ENCODE measurements around the gene XYLT2. TPM values are rescaled to one million over a fixed set of nuclear protein-coding genes. Genes with fewer than 3 reads are reported as not detected.

Gene XYLT2
- 18.5 and 26.9 TPM in 2 replicates for total RNA-seq

DNA sequence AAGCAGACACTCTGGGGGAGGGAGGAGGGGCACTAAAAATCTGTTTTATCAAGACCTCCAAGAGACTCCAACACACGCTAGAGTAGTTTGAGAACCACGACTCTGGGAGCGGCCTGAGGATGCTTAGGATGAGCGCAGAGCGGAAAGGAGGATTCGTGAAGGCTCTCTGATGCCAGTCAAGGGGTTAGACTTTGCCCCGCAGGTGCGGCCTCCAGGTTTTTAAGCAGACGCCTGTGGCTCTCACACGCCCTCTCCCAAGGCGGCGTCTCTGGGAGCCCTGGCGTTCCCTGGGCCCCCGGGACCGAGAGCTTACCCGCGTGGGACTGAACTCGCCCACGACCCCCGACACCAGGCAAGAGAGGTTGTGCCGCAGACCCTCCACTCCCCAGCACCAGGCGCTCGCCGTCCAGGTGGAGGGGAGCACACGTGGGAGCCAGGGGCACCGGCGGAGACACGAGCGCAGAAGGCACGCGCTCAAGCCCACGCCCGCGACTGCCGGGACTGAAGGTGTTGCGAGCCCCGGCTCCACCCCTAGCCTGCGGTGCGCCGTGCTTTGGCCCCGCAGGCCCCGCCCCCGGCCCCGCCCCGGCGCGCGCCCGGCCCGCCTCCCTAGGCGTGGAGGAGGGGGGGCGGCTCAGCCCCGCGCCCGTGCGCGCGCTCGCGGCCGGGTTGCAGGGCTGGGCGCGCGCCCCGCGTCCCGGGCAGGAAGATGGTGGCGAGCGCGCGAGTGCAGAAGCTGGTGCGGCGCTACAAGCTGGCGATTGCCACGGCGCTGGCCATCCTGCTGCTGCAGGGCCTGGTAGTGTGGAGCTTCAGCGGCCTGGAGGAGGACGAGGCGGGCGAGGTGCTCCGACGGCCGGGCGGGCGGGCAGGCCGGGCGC lies at the start of gene XYLT2:
XYLT2 (plus strand) TSS at position 695 of the 881 bp plus-strand sequence; CDS start at position 710, 15 bp downstream.

DNA sequence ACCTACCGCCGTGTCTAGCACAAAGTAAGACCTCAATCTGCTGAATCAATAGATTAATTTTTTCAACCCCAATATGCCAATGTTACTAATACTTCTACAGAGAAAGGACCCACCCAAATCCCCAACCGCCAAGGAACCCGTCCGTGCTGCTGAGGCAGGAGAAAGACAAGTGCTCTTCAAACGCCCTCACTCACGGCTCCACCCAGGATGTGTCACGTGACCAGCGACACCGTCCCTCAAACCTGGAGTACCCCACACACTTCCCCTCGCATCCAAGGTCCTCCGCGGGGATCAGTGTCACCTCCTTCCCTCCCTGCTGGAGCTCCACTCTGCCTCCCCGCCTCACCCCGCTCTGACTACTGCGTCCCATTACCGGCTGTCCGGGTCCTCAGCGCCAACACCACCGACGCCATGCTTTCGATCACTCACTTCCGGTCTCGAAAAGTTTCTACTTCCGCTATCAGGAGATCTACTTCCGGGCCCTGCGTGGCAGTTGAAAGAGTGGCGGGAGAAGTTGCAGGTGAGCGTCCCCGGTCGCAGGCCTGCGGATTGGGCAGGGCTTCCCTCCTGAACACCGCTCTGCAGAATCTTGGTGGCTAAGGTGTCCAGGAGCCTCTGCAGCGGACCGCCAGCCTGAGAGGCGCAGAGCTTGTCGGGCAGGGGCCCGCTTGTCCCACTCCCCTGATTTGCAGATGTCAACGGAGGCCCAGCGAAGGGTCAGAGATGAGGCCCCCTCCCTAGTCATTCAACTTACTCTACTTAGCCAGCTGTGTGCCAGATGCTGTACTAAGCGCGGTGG lies 27.0 kb downstream of the XYLT2 start, which contains the start of the genes EME1 and MRPL27:
EME1 (plus strand) TSS at position 472 of the 799 bp plus-strand sequence. CDS start 1,980 bp downstream, outside the sequence.
MRPL27 (minus strand) TSS at position 427 of the 799 bp plus-strand sequence; CDS start at position 413, 14 bp downstream.

DNA sequence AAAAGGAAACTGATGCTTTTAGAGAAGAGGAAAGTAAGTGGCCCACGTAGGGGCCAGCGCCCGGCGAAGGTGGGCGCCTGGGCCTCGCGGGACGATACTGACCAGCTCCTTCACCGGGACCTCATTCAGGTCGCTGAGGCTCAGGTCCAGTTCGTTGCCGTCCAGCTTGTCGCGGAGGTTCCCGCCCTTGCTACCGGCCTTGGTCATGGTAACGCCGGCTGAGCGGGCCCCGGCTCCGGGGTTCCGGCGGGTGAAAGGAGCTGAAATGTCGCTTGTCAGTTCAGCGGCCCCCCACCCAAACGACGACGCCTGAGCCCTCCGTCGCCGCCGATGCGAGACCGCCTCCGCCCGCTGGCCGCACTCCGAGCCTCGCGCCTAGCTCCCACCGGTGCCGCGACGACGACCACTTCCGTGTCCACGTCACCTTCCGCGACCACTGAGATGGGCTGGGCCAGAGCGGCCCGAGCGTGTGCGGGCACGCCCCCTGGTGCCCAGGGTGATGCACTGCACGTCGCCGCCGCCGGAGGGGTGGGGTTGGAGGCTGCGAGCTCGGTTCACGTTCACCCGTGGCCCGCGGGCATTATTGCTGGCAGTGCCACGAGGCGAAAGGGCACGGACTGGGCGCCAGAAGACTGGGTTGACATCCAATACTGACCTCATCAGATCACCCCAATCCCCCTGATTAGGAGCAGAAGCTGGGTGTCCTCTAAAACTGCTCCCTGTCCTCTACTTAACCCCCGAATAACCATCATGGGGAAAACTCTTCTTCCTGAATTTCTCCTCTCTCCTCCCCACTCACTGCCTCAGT lies 51.4 kb downstream of the XYLT2 start, which contains the start of gene LRRC59:
LRRC59 (minus strand) TSS at position 413 of the 808 bp plus-strand sequence; CDS start at position 207, 206 bp downstream.

Other genes starting within 250 kb of the XYLT2 start
- gene SAMD14, start 216.0 kb upstream of the XYLT2 start, total RNA-seq, result 2.9 and 14.1 TPM in 2 replicates
- gene PPP1R9B, start 195.4 kb upstream of the XYLT2 start, total RNA-seq, result 23.8 and 31.8 TPM in 2 replicates
- not detected in 2 replicates for gene SGCA, start 180.1 kb upstream of the XYLT2 start, total RNA-seq
- 7.6 and 45.2 TPM in 2 replicates for gene COL1A1, start 144.5 kb upstream of the XYLT2 start, total RNA-seq
- gene TMEM92, start 71.7 kb upstream of the XYLT2 start, total RNA-seq, result under 0.01 TPM in 1 of 2 replicates, not detected in the other
- gene MRPL27, start 27.1 kb downstream of the XYLT2 start, total RNA-seq, result 46.3 and 48.2 TPM in 2 replicates
- gene EME1, start 27.1 kb downstream of the XYLT2 start, total RNA-seq, result 2.9 and 3.9 TPM in 2 replicates
- gene LRRC59, start 51.4 kb downstream of the XYLT2 start, total RNA-seq, result 107 and 162 TPM in 2 replicates
- gene ACSF2, start 80.1 kb downstream of the XYLT2 start, total RNA-seq, result 11.7 and 15.7 TPM in 2 replicates
- gene CHAD, start 122.8 kb downstream of the XYLT2 start, total RNA-seq, result not detected in 2 replicates
- gene RSAD1, start 132.7 kb downstream of the XYLT2 start, total RNA-seq, result 8.9 and 24.0 TPM in 2 replicates
- gene MYCBPAP, start 162.3 kb downstream of the XYLT2 start, total RNA-seq, result 0.16 and 0.69 TPM in 2 replicates
- gene EPN3, start 186.6 kb downstream of the XYLT2 start, total RNA-seq, result under 0.01 and 0.06 TPM in 2 replicates
- 36.3 and 40.3 TPM in 2 replicates for gene SPATA20, start 201.0 kb downstream of the XYLT2 start, total RNA-seq
- not detected in 2 replicates for gene CACNA1G, start 214.6 kb downstream of the XYLT2 start, total RNA-seq

All from bladder microvascular endothelial cell (primary cell).